GM21737 (cell line): ENCODE measurements around the gene NEB.
"Not testable (repeated sequence)": the region's sequence is repeated elsewhere in the genome, so short reads cannot be mapped to it uniquely, and the experiment has no call there.

Experiments
- ATAC-seq: cut with Tn5 transposase; IDR thresholded peaks from one replicate; pipeline ENCODE4 v1.9.1; 2021; ENCODE audit warnings: mild to moderate bottlenecking, moderate library complexity; ENCODE audit not compliant: unreplicated experiment

Gene NEB

GRCh38 chr2:151760139-151760650, 25.9 kb upstream of the NEB start:
- ATAC-seq: no peak

GRCh38 chr2:151758744-151759143, 24.5 kb upstream of the NEB start:
- no peak for ATAC-seq

- ATAC-seq: no peak
These were observed 23.6 kb upstream of the NEB start for GRCh38 chr2:151757861-151758260.

- no peak for ATAC-seq
These were observed 22.5 kb upstream of the NEB start for GRCh38 chr2:151756820-151757219.

GRCh38 chr2:151754253-151754897, 20.1 kb upstream of the NEB start:
- no peak for ATAC-seq

GRCh38 chr2:151753540-151753939, 19.3 kb upstream of the NEB start:
- ATAC-seq: no peak

- ATAC-seq: not testable (repeated sequence)
These were observed 11.0 kb upstream of the NEB start for GRCh38 chr2:151745261-151745660.

GRCh38 chr2:151730262-151730975, 3.9 kb downstream of the NEB start:
- peak; percentile 59 for ATAC-seq

GRCh38 chr2:151729837-151730236, 4.4 kb downstream of the NEB start:
- no peak for ATAC-seq

GRCh38 chr2:151729415-151729811, 4.9 kb downstream of the NEB start:
- no peak for ATAC-seq

GRCh38 chr2:151728804-151729414, 5.4 kb downstream of the NEB start:
- no peak for ATAC-seq

GRCh38 chr2:151727593-151728552, 6.4 kb downstream of the NEB start:
- no peak for ATAC-seq

GRCh38 chr2:151721161-151721560, 13.1 kb downstream of the NEB start:
- ATAC-seq: no peak

GRCh38 chr2:151720521-151720920, 13.8 kb downstream of the NEB start:
- ATAC-seq: no peak

- no peak for ATAC-seq
These were observed 15.5 kb downstream of the NEB start for GRCh38 chr2:151718796-151719195.

- no peak for ATAC-seq
These were observed 16.0 kb downstream of the NEB start for GRCh38 chr2:151718247-151718646.

- no peak for ATAC-seq
These were observed 17.6 kb downstream of the NEB start for GRCh38 chr2:151716721-151717120.

- ATAC-seq: no peak
These were observed 20.9 kb downstream of the NEB start for GRCh38 chr2:151713291-151713903.

- ATAC-seq: no peak
These were observed 23.3 kb downstream of the NEB start for GRCh38 chr2:151711025-151711424.

GRCh38 chr2:151708788-151709187, 25.5 kb downstream of the NEB start:
- no peak for ATAC-seq
